DMS153 treated with DMSO at 0.1 percent for 48 hours (cell line): ENCODE results near the gene LGALS4.
"Not testable (repeated sequence)": the region's sequence is repeated elsewhere in the genome, so short reads cannot be mapped to it uniquely, and the experiment has no call there.

Experiments
- DNase-seq: peaks from one replicate; lab custom pipeline; 2025; ENCODE audit not compliant: unreplicated experiment; lab: John Stamatoyannopoulos, UW

The LGALS4 gene

GRCh38 chr19:38821230-38821825, 8.6 kb upstream of the LGALS4 start:
- not testable (repeated sequence) for DNase-seq

GRCh38 chr19:38819231-38819920, 6.6 kb upstream of the LGALS4 start:
- DNase-seq, result no peak

- DNase-seq, result no peak
Measured at GRCh38 chr19:38817081-38817480, 4.3 kb upstream of the LGALS4 start.

- DNase-seq, result no peak
Measured at GRCh38 chr19:38816131-38816750, 3.5 kb upstream of the LGALS4 start.

GRCh38 chr19:38815059-38816001, 2.6 kb upstream of the LGALS4 start:
- DNase-seq, result no peak

GRCh38 chr19:38813932-38814331, 1.2 kb upstream of the LGALS4 start:
- not testable (repeated sequence) for DNase-seq

- DNase-seq, result no peak
Measured at GRCh38 chr19:38813323-38813722, 578 bp upstream of the LGALS4 start.

GRCh38 chr19:38812009-38812840, 520 bp downstream of the LGALS4 start:
- no peak for DNase-seq

GRCh38 chr19:38809592-38810252, 3.0 kb downstream of the LGALS4 start:
- no peak for DNase-seq

GRCh38 chr19:38808741-38809140, 4.0 kb downstream of the LGALS4 start:
- DNase-seq, result no peak

GRCh38 chr19:38807374-38808098, 5.2 kb downstream of the LGALS4 start:
- not testable (repeated sequence) for DNase-seq

- DNase-seq, result no peak
Measured at GRCh38 chr19:38806371-38806770, 6.4 kb downstream of the LGALS4 start.

GRCh38 chr19:38805180-38805579, 7.6 kb downstream of the LGALS4 start:
- DNase-seq, result no peak

GRCh38 chr19:38803543-38803942, 9.2 kb downstream of the LGALS4 start:
- DNase-seq, result no peak

GRCh38 chr19:38801359-38802095, 11.2 kb downstream of the LGALS4 start:
- DNase-seq, result no peak

GRCh38 chr19:38800577-38801347, 12.0 kb downstream of the LGALS4 start:
- DNase-seq, result no peak

GRCh38 chr19:38799104-38799503, 13.6 kb downstream of the LGALS4 start:
- no peak for DNase-seq

- DNase-seq, result not testable (repeated sequence)
Measured at GRCh38 chr19:38797781-38798180, 15.0 kb downstream of the LGALS4 start.
